HG03521 (cell line): ENCODE results near the gene PIGB.
"Not testable (repeated sequence)": the region's sequence is repeated elsewhere in the genome, so short reads cannot be mapped to it uniquely, and the experiment has no call there.

Experiments
- ATAC-seq: cut with Tn5 transposase; IDR thresholded peaks from one replicate; pipeline ENCODE4 v1.9.1; 2021; ENCODE audit warnings: mild to moderate bottlenecking, moderate library complexity; ENCODE audit not compliant: unreplicated experiment

PIGB gene

DNA sequence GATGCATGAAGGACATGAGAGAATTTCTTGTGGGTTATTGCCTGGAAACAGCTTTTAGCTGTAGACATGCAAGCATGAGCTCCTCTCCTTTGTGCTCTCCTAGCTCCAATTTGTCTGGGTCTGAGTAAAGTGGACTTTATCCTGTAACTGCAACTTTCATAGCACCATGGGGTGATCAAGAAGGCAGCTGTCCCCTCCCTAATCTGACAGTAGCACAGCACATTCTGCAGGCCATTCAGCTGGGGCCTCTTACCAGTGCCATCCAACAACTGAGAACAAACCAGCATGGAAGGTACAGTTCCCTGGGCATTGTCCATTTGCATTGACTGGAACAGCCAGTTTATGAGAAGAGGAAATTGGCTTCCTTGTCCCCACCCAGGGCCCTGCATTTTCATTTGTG is 21.7 kb upstream of the PIGB start:
- no peak for ATAC-seq

DNA sequence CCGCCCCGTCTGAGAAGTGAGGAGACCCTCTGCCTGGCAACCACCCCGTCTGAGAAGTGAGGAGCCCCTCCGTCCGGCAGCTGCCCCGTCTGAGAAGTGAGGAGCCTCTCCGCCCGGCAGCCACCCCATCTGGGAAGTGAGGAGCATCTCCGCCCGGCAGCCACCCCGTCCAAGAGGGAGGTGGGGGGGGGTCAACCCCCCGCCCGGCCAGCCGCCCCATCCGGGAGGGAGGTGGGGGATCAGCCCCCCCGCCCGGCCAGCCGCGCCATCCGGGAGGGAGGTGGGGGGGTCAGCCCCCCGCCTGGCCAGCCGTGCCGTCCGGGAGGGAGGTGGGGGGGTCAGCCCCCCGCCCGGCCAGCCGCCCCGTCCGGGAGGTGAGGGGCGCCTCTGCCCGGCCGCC is 16.2 kb upstream of the PIGB start:
- not testable (repeated sequence) for ATAC-seq

- ATAC-seq = peak; percentile 51
Observed at GRCh38 chr15:55319537-55320237, 665 bp downstream of the PIGB start.

DNA sequence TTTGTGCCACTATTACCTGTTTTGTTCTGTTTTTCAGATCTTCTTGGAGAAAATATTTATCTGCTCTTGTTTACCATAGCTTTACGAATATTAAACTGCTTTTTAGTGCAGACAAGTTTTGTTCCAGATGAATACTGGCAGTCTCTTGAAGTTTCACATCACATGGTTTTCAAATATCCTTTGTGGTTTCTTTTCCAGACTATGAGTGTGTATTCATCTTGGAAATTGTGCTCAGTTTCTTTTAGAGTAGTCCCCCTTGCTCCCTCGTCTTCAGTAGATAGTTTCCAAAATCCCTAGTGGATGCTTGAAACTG is 1.2 kb downstream of the PIGB start:
- ATAC-seq = no peak

GRCh38 chr15:55320963-55321362 is 1.9 kb downstream of the PIGB start:
- no peak for ATAC-seq

GRCh38 chr15:55322467-55322866 is 3.4 kb downstream of the PIGB start:
- ATAC-seq = no peak

DNA sequence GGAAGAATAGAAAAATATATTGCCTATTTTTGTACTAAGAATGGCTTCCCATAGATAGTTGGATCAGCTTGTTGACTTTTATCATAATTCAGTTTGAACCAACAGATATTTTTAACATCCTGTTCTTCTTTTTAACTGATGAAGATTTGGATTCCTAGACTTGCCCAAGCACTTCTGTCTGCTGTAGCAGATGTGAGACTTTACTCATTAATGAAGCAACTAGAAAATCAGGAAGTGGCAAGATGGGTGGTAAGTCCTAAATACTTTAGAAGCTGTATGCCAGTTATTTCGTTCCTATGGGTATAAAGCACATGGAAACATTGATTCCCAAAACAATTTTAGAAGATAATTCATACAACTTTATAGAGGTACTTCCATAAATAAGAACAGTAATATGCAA is 8.4 kb downstream of the PIGB start:
- no peak for ATAC-seq

- ATAC-seq = no peak
Observed at GRCh38 chr15:55334371-55334770, 15.3 kb downstream of the PIGB start.

- ATAC-seq = no peak
Observed at GRCh38 chr15:55334997-55335396, 16.0 kb downstream of the PIGB start.

GRCh38 chr15:55337160-55337559 is 18.1 kb downstream of the PIGB start:
- ATAC-seq = no peak

GRCh38 chr15:55343168-55343567 is 24.1 kb downstream of the PIGB start:
- no peak for ATAC-seq

GRCh38 chr15:55344206-55344605 is 25.2 kb downstream of the PIGB start:
- no peak for ATAC-seq

- no peak for ATAC-seq
Observed at GRCh38 chr15:55348281-55348778, 29.3 kb downstream of the PIGB start.

GRCh38 chr15:55349282-55349681 is 30.3 kb downstream of the PIGB start:
- no peak for ATAC-seq

DNA sequence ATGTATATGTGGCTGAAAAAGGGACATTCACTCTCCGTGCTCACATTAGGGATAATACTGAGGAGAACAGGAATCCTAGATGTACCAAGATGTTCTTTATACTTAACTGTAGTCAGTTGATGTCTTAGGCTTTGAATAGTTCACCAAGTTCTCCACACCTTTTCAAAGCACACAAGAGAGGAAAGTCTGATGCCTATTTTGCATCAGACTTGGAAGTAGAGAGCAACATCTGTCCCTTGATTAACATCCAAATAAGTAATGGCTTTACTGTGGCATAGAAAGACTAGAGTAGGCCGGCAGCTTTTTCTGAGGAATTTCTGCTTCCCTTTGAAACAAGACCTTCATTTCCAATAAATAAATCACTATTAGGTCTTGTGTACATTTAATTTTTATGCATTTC is 34.0 kb downstream of the PIGB start:
- ATAC-seq = no peak

- no peak for ATAC-seq
Observed at GRCh38 chr15:55356985-55357585, 38.1 kb downstream of the PIGB start.

GRCh38 chr15:55357774-55358173 is 38.8 kb downstream of the PIGB start:
- no peak for ATAC-seq

GRCh38 chr15:55358471-55358870 is 39.4 kb downstream of the PIGB start:
- no peak for ATAC-seq

GRCh38 chr15:55360256-55360655 is 41.2 kb downstream of the PIGB start:
- no peak for ATAC-seq

DNA sequence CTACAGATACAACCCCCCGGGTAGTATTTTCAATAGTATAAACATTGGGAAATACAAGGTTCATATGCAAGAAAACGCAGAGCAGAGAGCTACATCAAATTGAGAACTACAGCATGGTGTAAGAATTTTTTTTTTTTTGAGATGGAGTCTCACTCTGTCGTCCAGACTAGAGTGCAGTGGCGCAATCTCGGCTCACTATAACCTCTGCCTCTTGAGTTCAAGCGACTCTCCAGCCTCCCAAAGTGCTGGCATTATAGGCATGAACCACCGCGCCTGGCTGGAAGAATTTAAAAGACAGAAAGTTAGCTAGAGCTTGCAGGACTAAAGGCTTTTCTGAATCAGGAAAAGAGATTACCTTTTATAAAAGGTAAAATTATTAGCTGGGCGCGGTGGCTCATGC is 42.0 kb downstream of the PIGB start:
- ATAC-seq = no peak

DNA sequence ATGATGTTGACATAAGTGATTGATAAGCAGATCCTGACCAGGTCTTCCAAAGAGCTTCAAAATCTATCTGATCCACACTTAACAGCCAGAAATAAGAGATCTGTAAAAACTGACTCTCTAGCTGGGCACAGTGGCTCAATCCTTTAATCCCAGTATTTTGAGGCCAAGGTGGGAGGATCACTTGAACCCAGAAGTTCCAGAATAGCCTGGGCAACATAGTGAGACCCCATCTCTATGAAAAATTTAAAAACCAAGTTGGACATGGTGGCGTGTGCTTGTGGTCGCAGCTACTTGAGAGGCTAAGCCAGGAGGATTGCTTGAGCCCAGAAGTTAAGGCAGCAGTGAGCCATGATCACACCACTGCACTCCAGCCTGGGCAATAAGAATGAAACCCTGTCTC is 43.6 kb downstream of the PIGB start:
- no peak for ATAC-seq

DNA sequence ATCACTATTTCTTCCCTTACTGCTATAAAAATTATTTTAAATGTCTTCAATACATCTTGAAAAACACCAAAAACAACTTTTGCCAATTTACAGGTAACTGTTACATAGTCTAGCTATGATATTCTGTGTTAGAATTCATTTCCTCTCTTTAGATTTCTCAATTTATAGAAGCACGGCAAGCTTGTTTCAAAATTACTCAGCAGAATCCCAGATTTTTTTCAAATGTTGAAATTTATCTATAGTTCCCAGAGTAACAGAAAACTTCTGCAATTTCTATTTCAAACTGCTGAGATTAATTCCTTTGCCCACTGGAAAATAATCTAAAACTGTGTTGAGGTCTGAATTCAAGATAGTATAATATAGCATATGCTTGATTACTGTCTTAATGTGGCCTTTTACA is 48.0 kb downstream of the PIGB start:
- ATAC-seq = no peak
